ENCODE measurements around the gene CYSTM1.

CYSTM1 gene

GRCh38 chr5:140261403-140262171 is 86.6 kb downstream of the CYSTM1 start:
- no peak for DNase-seq

- DNase-seq: no peak
Measured at GRCh38 chr5:140262221-140262620, 87.2 kb downstream of the CYSTM1 start.

GRCh38 chr5:140262839-140263238 is 87.9 kb downstream of the CYSTM1 start:
- DNase-seq: no peak

- DNase-seq: no peak
Measured at GRCh38 chr5:140265845-140266244, 90.9 kb downstream of the CYSTM1 start.

GRCh38 chr5:140266471-140267200 is 91.6 kb downstream of the CYSTM1 start:
- no peak for DNase-seq

- no peak for DNase-seq
Measured at GRCh38 chr5:140267201-140267540, 92.2 kb downstream of the CYSTM1 start.

GRCh38 chr5:140267559-140268018 is 92.6 kb downstream of the CYSTM1 start:
- DNase-seq: no peak

- no peak for DNase-seq
Measured at GRCh38 chr5:140270008-140270407, 95.0 kb downstream of the CYSTM1 start.

- DNase-seq: no peak
Measured at GRCh38 chr5:140273401-140273877, 98.5 kb downstream of the CYSTM1 start.

- no peak for DNase-seq
Measured at GRCh38 chr5:140275837-140276236, 100.8 kb downstream of the CYSTM1 start.

- DNase-seq: no peak
Measured at GRCh38 chr5:140282266-140282665, 107.3 kb downstream of the CYSTM1 start.

GRCh38 chr5:140284013-140284412 is 109.0 kb downstream of the CYSTM1 start:
- no peak for DNase-seq

GRCh38 chr5:140286424-140286823 is 111.4 kb downstream of the CYSTM1 start:
- DNase-seq: no peak

- no peak for DNase-seq
Measured at GRCh38 chr5:140287801-140288521, 113.0 kb downstream of the CYSTM1 start.

GRCh38 chr5:140292212-140293036 is 117.4 kb downstream of the CYSTM1 start:
- no peak for DNase-seq
